ENCODE measurements around the gene CFAP119. TPM values are rescaled to one million over a fixed set of nuclear protein-coding genes. Genes with fewer than 3 reads are reported as not detected.

CFAP119 gene
- polyA plus RNA-seq, 1 of the 3 experiments (the other 2 are of a cell fraction), result 28.4 TPM

GRCh38 chr16:30775392-30776188 lies 13.7 kb upstream of the CFAP119 start (continued):
- TF ChIP-seq REST (IDR thresholded peaks at IDR 0.05; ENCODE audit: low read depth, low read length) (peak; percentile 60; the same call in 1 of the 2 replicates), SMC3 (IDR thresholded peaks at IDR 0.05; ENCODE audit: low read depth, low read length) (no peak), TAF1 (IDR thresholded peaks at IDR 0.05; ENCODE audit: borderline replicate concordance, low read depth, low read length) (peak; percentile 54; the same call in 1 of the 2 replicates), NFIC (IDR thresholded peaks at IDR 0.05; ENCODE audit: borderline replicate concordance) (no peak; the same call in 1 of the 2 replicates), TCF12 (IDR thresholded peaks at IDR 0.05) (no peak), RXRA (IDR thresholded peaks at IDR 0.05; ENCODE audit: borderline replicate concordance, low read depth) (no peak), FOXM1 (IDR thresholded peaks at IDR 0.05; ENCODE audit: low read depth) (no peak), ELF1 (IDR thresholded peaks at IDR 0.05) (peak; percentile 54), PBX3 (IDR thresholded peaks at IDR 0.05) (peak; percentile 57), POLR2AphosphoS5 (IDR thresholded peaks at IDR 0.05; ENCODE audit: low read depth, low read length) (peak; percentile 86), MEF2A (IDR thresholded peaks at IDR 0.05; ENCODE audit: borderline replicate concordance, low read depth) (no peak), YY1 (IDR thresholded peaks at IDR 0.05; ENCODE audit: low read depth) (peak; percentile 77; the same call in 1 of the 2 replicates), MAX (IDR thresholded peaks at IDR 0.05; ENCODE audit: low read depth) (peak; percentile 92), FOXJ3 (CRISPR knock-in tag; IDR thresholded peaks at IDR 0.05) (no peak), GATA2 (CRISPR knock-in tag; IDR thresholded peaks at IDR 0.05) (no peak), GABPA (IDR thresholded peaks at IDR 0.05; ENCODE audit: low read depth) (peak; percentile 54), RAD21 (IDR thresholded peaks at IDR 0.05; ENCODE audit: low read length) (no peak), EP300 (IDR thresholded peaks at IDR 0.05; ENCODE audit: borderline replicate concordance in 1 of 2, low read depth in 1 of 2, low read length in 1 of 2) (0 out of 4 replicates have a peak, but pooled peaks of 1 of the 2 experiments have one; percentile 13), JUND (IDR thresholded peaks at IDR 0.05) (no peak), EZH2phosphoT487 (IDR thresholded peaks at IDR 0.05; ENCODE audit: borderline replicate concordance, low read depth) (no peak)

All from SK-N-SH (cell line).